ENCODE results near the gene NLRC3. TPM values are rescaled to one million over a fixed set of nuclear protein-coding genes. Genes with fewer than 3 reads are reported as not detected.

NLRC3 gene
- total RNA-seq, 1 experiment from 2014 or later: 0.15 TPM

DNA sequence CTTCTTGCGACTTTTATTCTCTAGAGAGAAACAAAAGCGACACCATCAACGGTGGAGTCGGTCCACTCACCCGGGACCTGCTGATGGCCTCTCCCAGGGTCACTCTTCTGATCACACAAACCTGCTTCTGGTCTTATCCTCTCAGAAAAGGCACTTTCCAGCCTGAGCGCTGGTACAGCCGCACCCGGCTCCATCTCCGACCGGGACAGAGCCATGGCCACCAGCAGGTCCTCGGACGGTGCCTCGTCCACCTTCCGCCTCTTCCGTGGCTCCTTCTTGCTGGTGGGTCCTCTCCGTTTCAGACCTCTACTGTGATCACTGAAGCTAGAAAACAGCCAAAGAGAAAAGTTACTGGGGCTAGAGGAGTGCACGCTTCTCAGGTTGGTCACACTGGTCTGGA is 20.5 kb upstream of the NLRC3 start:
- DNase-seq (ENCODE audit: low read depth, low spot score) (no peak), ATAC-seq (no peak)
- H3K36me3 ChIP-seq (ENCODE audit: control insufficient read depth in 1 of 2, insufficient read depth in 2 of 2, low read length in 2 of 2): peaks cover 0 to 28% of the 10 kb centered on the region in 2 experiments; a peak in 1 of 4 replicates
- no peak overlapping the region for H3K27ac ChIP-seq (ENCODE audit: low read depth, low read length)
- no peaks in the 10 kb centered on the region for H4K20me1 ChIP-seq (ENCODE audit: insufficient read depth)
- H3K9me3 ChIP-seq (ENCODE audit: control insufficient read depth in 1 of 2, insufficient read depth in 1 of 2, low read depth in 1 of 2, low read length in 2 of 2): peaks cover 0 to 7% of the 10 kb centered on the region in 2 experiments; a peak in 1 of 4 replicates
- H3K4me2 ChIP-seq (ENCODE audit: low read length): no peak overlapping the region
- no TSS peak for BruUV-seq (replicated peaks)
- no peak overlapping the region for H3K9ac ChIP-seq (ENCODE audit: low read length)
- ChIA-PET CTCF (no interaction called here), POLR2A (no interaction called here), RAD21 (ENCODE audit: low non-redundant PET in 1 of 2, low total read pairs in 2 of 2, uncharacterized antibody in 2 of 2, unreplicated experiment in 2 of 2) (no interaction called here)
- H3K9me2 ChIP-seq (ENCODE audit: insufficient read depth): no peaks in the 10 kb centered on the region
- H2AFZ ChIP-seq (ENCODE audit: low read depth, low read length, poor library complexity, severe bottlenecking): no peak overlapping the region
- H3K4me1 ChIP-seq (ENCODE audit: control insufficient read depth in 1 of 2, insufficient read depth in 2 of 2, low read length in 2 of 2): no peaks in the 10 kb centered on the region
- no peaks in the 10 kb centered on the region for H3K27me3 ChIP-seq (ENCODE audit: insufficient read depth, low read length)
- no peak for TF ChIP-seq ZNF274 (IDR thresholded peaks at IDR 0.05; ENCODE audit: low read depth, low read length)
- TF ChIP-seq ZFX (IDR thresholded peaks at IDR 0.05): no peak
- no peak for TF ChIP-seq EZH2phosphoT487 (IDR thresholded peaks at IDR 0.05; ENCODE audit: borderline replicate concordance)
- TF ChIP-seq EGR1 (IDR thresholded peaks at IDR 0.05; ENCODE audit: low read depth): no peak
- TF ChIP-seq POLR2A (IDR thresholded peaks at IDR 0.05; ENCODE audit: borderline replicate concordance, extremely low read depth, insufficient read depth, insufficient read length): no peak
- no peak for TF ChIP-seq SIN3A (IDR thresholded peaks at IDR 0.05; ENCODE audit: low read depth)
- TF ChIP-seq, protein P1, sequence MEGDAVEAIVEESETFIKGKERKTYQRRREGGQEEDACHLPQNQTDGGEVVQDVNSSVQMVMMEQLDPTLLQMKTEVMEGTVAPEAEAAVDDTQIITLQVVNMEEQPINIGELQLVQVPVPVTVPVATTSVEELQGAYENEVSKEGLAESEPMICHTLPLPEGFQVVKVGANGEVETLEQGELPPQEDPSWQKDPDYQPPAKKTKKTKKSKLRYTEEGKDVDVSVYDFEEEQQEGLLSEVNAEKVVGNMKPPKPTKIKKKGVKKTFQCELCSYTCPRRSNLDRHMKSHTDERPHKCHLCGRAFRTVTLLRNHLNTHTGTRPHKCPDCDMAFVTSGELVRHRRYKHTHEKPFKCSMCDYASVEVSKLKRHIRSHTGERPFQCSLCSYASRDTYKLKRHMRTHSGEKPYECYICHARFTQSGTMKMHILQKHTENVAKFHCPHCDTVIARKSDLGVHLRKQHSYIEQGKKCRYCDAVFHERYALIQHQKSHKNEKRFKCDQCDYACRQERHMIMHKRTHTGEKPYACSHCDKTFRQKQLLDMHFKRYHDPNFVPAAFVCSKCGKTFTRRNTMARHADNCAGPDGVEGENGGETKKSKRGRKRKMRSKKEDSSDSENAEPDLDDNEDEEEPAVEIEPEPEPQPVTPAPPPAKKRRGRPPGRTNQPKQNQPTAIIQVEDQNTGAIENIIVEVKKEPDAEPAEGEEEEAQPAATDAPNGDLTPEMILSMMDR (IDR thresholded peaks at IDR 0.05 in 2 of 3, conservative IDR thresholded peaks at IDR 0.05 in 1 of 3; ENCODE audit: borderline replicate concordance in 1 of 3, insufficient read depth in 1 of 3, low read depth in 2 of 3, low read length in 2 of 3): no peak
- TF ChIP-seq, protein P2, sequence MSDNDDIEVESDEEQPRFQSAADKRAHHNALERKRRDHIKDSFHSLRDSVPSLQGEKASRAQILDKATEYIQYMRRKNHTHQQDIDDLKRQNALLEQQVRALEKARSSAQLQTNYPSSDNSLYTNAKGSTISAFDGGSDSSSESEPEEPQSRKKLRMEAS (IDR thresholded peaks at IDR 0.05): no peak
- TF ChIP-seq RAD21 (IDR thresholded peaks at IDR 0.05; ENCODE audit: low read depth): no peak
- TF ChIP-seq, protein P3, sequence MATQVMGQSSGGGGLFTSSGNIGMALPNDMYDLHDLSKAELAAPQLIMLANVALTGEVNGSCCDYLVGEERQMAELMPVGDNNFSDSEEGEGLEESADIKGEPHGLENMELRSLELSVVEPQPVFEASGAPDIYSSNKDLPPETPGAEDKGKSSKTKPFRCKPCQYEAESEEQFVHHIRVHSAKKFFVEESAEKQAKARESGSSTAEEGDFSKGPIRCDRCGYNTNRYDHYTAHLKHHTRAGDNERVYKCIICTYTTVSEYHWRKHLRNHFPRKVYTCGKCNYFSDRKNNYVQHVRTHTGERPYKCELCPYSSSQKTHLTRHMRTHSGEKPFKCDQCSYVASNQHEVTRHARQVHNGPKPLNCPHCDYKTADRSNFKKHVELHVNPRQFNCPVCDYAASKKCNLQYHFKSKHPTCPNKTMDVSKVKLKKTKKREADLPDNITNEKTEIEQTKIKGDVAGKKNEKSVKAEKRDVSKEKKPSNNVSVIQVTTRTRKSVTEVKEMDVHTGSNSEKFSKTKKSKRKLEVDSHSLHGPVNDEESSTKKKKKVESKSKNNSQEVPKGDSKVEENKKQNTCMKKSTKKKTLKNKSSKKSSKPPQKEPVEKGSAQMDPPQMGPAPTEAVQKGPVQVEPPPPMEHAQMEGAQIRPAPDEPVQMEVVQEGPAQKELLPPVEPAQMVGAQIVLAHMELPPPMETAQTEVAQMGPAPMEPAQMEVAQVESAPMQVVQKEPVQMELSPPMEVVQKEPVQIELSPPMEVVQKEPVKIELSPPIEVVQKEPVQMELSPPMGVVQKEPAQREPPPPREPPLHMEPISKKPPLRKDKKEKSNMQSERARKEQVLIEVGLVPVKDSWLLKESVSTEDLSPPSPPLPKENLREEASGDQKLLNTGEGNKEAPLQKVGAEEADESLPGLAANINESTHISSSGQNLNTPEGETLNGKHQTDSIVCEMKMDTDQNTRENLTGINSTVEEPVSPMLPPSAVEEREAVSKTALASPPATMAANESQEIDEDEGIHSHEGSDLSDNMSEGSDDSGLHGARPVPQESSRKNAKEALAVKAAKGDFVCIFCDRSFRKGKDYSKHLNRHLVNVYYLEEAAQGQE (IDR thresholded peaks at IDR 0.05; ENCODE audit: low read depth): no peak
- no peak for TF ChIP-seq CEBPB (IDR thresholded peaks at IDR 0.05; ENCODE audit: low read depth)
- TF ChIP-seq POLR2AphosphoS5 (IDR thresholded peaks at IDR 0.05; ENCODE audit: low read depth, low read length): no peak
- TF ChIP-seq, protein P4, sequence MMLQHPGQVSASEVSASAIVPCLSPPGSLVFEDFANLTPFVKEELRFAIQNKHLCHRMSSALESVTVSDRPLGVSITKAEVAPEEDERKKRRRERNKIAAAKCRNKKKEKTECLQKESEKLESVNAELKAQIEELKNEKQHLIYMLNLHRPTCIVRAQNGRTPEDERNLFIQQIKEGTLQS (IDR thresholded peaks at IDR 0.05): no peak
- intact Hi-C loops (cut with micrococcal nuclease): no loop called here
- no peaks in the 10 kb centered on the region for H3K79me2 ChIP-seq (ENCODE audit: insufficient read depth, low read length)
- no peak overlapping the region for H3K4me3 ChIP-seq (replicated peaks in 1 of 2; ENCODE audit: low read depth in 1 of 2, low read length in 2 of 2)
